Measurements from ENCODE around the gene SBF2.
"Not testable (repeated sequence)": the region's sequence is repeated elsewhere in the genome, so short reads cannot be mapped to it uniquely, and the experiment has no call there.

Gene SBF2

DNA sequence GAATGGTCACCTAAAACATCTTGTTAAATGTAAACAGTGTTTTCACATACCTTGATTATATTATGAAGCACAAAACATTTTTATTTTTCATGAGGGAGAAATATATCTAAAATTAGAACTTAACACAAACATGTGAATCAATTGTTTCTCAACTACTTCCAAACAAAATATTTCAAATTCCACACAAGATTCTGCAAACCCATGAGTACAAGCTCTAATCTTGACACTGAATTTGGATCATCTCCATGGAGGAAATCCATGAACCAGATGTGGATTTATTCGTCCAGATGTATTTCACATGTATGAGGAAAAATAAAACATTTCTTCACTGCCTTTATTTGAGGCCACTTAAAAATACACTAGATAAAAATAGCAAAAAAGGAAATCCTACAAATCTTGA lies 184.2 kb downstream of the SBF2 start:
- no peak for DNase-seq

DNA sequence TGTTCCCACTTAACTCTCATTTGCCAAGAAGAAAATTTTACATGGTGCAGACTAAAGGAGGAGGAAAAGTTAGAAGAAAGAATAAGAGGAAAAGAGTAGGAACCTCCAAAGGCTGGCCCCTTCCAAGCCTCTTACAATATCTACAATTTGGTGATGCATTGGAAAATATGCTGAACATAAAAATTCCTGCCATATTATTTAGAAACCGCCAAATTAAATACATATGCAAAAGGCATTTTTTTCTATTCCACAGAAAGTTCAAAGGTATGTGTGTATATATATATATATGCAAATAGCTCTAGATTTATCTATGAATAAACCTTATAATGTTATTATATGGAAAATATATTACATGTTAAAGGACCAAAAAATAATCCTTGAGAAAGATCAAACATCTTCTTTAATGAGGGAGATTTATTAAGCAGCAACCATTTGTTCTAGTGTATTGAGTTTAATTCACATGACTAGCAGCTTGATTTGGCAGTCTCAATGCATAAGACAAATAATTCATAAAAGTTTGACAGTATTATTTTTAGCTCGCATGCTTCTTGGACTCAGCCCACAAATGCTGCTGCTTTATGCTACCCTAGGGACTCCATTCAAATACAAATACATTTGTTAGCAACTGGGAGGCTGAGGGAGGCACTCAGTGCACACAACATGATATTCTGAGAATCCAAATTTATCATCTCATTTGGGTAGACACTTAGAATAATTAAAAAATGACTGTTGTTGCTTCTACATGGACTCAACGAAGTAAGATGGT lies 184.9 kb downstream of the SBF2 start:
- DNase-seq, result no peak

DNA sequence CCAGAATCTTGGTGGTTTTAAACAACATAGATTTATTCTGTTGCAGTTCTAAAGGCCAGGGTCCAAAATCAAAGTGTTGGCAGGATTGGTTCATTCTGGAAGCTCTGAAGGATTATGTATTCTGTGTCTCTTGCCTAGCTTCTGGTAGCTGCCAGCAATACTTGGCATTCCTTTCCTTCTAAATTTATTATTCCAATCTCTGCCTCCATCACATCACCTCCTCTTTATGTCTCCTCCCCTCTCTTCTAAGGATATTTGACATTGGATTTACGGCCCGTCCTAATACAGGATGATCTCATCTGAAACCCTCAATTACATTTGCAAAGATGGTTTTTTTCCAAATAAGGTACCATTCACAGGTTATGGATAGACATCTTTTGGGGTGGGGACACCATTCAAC lies 186.5 kb downstream of the SBF2 start:
- DNase-seq, result no peak

DNA sequence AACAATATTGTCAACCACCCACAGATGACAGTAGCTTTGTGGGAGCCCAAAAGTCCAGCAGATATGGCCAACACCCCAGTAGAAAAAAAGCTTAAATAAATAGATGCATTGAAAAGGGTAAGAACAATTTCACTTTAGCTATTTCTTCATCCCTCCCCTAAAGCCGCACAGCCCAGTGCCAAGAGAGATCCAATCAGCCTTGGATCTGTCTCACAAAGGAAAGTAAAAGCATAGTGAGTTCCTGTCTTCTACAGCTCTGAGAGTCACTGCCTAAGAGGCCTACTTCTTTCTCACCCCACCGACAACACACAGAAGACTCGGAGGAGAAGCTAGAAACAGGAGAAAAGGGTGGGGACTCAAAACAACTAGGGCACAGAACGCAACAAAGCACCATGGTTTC lies 196.4 kb downstream of the SBF2 start:
- no peak for DNase-seq

DNA sequence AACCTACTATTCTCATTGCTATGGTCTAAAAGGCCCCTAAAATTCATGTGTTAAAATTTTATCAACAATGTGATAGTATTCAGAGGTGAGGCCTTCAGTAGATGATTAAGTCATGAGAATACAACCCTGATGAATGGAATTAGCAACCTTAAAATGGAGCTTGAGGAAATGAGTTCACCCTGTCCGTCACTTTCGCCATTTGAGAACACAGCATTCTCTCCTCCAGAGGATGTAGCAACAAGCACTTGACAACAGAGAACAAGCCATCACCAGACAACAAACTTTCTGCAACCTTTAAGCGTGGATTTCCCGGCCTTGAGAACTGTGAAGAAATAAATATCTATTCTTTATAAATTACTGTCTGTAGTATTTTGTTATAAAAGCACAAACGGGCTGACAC lies 197.0 kb downstream of the SBF2 start:
- no peak for DNase-seq

DNA sequence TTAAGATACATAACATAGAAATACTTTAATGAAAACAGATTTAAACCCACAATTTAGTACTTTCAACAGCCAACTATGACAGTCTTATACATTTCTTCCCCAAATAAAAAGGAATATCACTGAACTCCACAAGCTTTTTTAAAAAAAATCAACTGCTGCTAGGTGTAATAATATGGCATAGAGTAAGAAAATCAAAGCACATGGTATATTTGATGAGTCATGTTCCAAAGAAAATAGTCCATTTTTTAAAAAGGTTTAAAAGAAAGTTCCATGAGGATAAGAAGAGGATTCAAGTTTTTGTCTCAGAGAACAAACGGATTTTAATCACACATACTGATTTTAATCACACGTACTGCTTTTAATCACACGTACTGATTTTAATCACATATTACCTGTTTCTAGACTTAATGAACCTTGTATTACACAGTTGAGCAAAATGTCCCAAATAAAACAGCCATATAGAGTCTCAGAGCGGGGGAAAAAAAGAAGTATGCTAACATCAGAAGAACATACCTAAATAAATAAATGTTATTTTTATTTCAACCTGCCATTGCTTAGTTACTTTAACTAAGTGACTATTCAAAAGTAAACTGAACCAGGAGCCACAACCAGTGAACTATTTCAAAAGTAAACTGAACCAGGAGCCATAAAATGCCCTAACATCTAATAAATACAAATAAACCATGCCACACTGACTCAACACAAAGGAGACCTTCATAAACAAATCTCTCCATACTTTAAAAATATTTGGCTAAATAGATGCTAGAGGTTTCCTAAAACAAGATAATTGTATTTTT lies 198.4 kb downstream of the SBF2 start:
- no peak for DNase-seq

DNA sequence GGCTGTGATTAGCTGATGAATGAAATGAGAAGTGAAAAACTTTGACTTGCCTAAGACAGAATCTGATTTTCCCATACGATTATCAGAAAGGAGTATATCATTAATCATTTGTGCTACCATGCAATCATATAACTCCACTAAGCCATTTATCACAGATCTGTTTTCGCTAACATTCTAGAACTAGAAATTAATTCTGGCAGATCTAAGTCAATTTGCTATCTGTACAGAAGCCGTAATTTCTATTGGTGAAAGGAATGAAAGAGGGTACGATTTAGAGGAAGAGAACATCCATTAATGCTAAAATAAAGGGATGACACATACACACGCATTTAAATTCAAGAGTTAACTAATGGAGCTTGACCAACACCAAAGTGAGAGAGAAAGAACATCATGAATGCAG lies 201.6 kb downstream of the SBF2 start:
- no peak for DNase-seq

DNA sequence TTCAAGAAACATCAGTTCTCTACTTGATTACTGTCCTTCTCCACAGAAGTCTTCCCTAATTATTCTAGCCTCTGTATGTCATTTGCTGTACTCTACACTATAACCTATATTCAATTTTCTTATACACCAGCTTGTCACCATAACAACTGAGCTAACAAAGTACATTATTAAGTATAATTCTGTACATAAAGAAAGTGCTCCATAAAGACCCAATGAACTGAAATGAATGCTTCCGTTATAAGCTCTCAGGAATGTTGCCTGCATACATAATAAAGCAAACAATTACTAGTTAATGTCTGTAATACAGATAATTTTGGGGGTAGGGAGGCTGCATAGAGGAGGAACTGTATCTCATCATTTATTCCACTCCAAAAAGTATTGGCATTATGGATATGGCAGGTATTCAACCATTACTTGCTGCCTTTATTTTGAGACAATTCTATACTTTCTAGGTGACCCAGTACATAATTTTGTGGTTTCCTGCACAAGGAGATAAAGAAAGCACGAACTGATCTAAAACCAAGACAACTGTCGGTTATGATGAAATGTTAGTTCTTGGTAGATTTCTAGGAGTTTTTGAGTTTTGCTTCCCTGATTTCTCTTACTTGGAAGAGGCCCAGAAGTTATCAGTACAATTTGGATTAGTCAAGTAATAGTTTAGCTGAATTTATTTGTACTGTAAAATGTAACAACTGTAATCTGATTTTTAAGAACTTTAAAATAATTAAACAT lies 202.5 kb downstream of the SBF2 start:
- DNase-seq, result no peak

DNA sequence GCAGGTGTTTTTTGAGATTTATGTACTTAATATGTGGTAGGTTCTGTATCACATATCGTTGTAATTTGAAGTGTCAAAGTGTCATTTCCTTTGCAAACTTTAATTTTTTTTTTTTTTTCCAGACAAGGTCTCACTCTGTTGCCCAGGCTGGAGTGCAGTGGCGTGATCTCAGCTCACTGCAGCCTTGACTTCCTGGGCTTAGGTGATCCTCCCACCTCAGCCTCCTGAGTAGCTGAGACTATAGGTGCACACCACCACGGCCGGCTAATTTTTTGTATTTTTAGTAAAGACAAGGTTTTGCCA lies 206.1 kb downstream of the SBF2 start:
- not testable (repeated sequence) for DNase-seq

DNA sequence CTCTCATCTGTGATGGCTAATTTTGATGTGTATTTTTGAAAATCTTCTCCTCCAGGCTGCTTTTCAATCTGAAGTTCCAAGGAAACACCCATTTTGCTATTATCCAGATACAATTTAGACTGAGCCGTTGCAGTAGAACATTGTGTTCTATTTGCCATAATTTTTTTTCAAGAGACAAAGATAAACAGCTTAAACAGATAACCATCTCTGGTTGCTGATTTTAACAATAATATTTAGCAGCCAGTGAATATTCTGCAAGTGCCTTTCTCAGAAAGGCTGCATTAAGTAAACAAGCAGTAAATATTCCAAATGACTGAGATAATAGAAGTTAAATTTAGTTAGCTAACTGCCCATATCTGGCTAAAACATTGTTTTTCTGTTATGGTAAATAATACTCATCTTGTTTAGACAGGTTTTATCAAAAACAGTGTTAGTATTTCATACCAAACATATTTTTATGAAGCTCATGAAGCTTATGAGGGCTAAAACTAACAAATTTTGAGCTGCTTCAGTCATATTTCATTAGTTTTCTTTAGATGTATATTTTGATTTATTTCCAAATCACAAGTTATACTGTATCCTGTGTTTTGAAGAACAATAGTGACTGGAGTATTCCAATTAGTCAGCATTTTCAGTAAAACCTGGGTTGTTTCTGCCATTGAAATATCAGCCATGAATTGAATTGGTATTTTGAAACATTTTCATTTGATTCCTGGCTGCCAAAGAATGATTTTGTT lies 206.7 kb downstream of the SBF2 start:
- no peak for DNase-seq

DNA sequence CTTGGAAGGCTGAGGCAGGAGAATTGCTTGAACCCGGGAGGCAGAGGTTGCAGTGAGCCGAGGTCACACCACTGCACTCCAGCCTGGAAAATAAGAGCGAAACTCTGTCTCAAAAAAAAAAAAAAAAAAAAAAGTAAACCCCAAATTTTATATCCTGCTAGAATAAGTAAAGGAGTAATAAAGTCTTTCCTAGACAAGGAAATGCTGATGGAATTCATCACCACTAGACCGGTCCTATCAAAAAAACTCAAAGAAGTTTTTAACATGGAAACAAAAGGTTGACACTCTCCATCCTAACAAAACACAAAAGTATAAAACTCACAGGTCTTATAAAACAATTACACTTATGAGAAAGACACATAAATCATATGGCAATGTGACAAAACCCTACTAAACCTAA lies 213.9 kb downstream of the SBF2 start:
- no peak for DNase-seq

DNA sequence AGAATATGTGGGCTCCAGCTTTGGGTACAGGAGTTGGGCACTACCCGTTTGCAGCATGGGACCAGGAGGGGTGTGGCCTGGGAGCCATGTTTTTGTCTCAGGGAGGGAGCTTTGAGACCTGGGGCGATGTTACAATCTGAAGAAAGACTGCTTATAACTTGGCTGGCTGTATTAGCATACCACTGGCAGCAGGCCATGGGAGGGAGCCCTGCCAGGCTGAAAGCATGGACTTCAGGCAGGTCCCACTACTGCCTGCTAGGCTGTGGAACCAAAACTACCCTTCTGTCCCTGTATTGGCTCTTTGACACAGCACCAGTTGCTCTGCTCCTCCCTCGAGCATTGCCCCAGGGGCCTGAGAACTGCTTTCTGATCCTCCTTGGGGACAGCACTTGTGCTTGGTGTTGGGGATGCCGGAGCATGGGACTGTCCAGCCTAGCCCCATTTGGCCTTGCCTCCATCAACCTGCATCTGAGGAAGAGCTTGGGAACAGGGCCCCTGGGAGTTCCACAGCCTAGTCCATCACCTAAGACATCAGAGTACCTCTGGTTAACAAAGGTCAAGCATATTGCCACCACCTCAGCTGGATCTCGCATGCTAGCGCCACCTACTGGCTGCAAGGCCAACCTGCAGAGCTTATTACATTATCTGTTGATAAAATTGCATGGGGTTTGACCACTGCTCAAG lies 217.4 kb downstream of the SBF2 start:
- no peak for DNase-seq

DNA sequence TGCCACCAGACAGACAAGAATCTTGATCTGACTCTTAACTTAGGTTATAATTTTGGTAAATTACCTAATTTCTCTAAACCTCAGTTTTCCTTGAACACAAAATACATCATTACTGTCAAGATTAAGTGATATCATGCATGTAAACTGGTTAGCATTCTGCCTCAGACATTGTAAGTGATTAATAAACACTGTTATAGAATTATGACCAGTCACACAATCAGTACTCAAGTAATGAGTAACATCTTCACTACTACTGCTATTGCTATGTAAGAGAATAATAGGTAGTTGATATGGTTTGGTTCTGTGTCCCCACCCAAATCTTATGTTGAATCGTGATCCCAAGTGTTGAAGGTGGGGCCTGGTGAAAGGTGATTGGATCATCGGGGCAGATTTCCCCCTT lies 218.9 kb downstream of the SBF2 start:
- DNase-seq, result no peak

DNA sequence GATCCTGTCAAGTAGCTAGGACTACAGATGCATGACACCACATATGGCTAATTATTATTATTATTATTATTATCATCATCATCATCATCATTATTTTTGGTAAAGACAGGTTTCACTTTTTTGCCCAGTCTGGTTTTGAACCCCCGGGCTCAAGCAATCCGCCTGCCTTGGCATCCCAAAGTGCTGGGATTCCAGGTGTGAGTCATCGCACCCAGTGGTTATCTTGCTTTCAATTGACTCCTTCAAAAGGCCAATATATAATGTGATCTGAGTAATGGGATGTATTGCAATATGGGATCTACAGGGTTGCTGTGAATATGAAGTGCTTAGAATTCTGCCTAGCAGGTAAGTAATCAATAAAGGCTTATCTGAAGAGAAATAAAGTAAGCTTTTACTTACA lies 221.2 kb downstream of the SBF2 start:
- DNase-seq, result no peak

DNA sequence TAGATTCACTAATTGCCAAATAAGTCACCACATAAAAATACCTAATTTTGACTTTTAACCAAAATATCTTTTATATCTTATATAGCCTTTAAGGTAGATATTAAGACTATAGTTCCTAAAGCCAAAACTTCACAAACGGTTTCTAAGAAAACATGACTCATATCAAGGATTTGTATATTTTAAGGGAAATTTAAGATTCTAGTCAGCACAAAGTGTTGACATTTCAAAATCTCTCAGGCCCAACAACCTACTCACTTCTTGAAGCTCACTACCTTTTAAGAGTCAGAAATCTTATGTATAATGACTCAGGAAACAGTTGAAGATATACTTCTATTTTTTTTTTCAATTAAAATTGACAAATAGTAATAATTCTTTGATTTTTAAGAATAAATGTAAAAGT lies 221.9 kb downstream of the SBF2 start:
- DNase-seq, result no peak

DNA sequence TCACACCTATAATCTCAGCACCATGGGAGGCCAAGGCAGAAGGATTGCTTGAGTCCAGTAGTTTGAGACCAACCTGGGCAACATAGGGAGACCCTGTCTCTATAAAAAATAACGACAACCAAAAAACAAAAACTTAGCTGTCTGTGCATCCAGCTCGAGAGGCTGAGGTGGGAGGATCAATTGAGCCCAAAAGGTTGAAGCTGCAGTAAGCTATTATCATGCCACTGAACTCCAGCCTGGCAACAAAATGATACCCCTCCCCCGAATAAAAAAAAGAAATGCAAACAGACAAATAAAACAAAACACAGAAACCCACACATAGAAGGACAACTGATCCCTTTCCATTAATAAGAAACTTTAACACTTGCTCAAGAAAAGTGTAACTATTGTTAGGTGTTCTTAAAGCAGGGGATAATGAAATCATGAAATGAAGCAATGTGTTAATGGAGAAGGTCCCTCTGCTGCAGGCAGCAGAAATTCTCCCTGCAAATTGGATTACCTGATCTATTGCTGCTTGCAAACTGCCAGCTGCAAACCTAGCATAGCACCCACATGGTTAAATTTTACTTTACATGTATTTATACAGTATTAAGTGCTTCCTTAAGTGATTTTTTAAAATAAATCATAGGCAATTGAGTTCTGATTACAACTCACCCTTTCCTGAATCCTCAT lies 226.3 kb downstream of the SBF2 start:
- DNase-seq, result no peak

DNA sequence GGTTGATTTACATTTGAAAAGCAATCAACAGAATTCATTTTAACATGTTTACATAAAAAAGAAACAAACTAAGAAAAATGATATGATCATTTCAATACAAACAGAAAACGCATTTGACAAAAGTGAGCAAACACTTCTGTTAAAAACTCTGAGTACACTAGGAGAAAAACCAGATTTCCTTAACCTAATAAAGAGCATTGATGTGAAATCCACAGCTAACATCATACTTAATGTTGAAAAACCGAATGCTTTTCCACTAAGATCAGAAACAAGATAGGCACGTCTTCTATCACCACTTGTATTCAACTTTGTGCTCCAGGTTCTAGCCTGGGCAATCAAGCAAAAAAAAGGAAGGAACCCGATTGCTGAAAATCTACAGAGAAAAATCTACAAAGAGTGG lies 227.6 kb downstream of the SBF2 start:
- no peak for DNase-seq

DNA sequence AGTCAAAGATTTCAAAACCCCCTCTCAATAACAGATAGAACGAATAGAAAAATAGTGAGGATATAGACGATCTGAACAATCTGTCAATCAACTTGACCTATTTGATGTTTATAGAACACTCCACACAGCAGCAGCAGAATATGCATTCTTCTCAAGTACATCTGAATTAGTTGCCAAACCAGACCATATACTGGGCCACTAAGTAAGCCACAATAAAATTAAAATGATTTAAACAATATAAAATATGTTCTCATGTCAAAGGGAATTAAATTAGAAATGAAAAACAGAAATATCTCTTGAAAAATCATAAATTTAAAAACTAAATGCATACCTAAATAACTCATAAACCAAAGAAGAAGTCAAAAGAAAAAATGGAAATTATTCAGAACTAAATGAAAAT lies 229.2 kb downstream of the SBF2 start:
- DNase-seq, result no peak

DNA sequence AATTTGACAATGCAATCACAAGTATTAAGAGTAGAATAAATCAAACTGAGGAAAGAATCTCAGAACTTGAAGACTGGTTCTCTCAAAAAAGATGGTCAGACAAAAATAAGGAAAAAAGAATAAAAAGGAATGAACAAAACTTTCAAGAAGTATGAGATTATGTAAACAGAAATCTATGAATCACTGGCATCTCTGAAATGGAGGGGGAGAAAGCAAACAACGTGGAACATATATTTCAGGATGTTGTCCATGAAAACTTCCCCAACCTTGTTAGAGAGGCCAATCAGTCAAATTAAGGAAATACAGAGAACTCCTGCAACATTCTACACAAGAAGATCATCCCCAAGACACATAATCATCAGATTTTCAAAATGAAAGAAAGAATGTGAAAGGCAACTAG lies 235.7 kb downstream of the SBF2 start:
- DNase-seq, result no peak

DNA sequence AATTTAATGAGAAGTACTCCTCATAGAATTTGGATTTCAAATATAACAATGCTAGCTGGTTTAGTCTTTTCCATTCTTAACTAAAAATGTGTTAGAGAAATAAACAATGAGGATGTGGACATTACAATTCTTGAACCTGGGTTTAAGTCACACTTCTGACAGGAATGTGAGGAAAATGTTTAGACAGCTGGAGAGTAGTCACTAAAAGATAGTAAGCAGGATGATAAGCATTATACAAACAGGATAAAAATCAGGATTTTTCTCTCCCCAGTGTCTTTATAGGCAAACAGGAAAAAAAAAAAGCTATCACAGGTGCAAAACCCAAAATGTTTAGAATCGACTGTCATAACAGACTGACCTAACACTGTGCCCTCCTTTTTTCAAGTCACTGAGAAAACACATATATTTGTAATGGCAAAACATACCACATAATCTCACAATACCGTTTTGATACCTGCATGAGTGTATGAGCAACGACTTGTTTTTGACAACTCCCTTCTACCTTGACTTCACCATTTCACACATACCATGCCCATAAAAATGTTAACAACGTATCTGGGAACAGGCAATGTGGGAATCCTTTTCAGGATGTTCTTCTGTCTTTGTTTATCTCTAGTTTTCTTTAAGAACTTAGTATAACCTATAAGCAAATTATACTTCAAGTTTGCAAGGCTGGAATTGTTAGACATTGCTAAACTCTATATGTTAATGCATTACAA lies 242.0 kb downstream of the SBF2 start:
- no peak for DNase-seq

DNA sequence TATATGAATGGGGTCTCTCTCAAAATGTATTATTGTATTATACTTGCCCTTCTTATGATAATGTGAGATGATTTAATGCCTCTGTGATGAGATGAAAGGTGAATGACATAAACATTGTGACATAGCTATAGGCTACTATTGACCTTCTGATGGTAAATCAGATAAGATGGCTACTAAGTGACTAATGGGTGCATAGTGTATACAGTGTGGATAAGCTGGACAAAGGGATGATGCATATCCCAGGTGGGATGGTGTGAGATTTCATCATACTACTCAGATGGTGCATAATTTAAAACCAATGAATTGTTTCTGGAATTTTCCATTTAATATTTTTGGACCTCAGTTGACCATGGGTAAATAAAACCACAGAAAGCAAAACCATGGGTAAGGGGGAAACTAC lies 243.5 kb downstream of the SBF2 start:
- no peak for DNase-seq

DNA sequence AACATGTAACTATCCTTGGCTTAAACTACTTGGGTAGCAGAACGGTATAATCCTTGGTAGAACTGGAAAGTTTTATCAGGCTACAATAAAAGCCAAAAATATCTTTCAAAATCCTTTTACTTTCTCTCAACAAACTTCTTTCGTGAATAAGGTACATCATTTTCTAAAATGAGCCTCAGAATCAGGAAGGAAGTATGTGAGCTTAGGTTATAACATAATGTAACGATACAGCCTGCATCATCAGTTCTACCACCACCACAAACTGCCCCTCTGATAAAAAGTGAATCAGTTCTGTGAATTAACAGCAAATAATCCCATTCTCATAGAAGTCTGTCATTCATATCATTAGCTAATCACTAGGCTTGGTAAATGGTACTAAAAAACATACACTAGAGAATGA lies 244.3 kb downstream of the SBF2 start:
- no peak for DNase-seq

Data from cortex of kidney (tissue), 1 donor.